HG02759 (cell line): ENCODE measurements around the gene HORMAD1.
"Not testable (repeated sequence)": the region's sequence is repeated elsewhere in the genome, so short reads cannot be mapped to it uniquely, and the experiment has no call there.

Experiments
- ATAC-seq: cut with Tn5 transposase; IDR thresholded peaks from one replicate; pipeline ENCODE4 v1.9.1; 2021; ENCODE audit warnings: mild to moderate bottlenecking, moderate library complexity; ENCODE audit not compliant: unreplicated experiment

Gene HORMAD1

DNA sequence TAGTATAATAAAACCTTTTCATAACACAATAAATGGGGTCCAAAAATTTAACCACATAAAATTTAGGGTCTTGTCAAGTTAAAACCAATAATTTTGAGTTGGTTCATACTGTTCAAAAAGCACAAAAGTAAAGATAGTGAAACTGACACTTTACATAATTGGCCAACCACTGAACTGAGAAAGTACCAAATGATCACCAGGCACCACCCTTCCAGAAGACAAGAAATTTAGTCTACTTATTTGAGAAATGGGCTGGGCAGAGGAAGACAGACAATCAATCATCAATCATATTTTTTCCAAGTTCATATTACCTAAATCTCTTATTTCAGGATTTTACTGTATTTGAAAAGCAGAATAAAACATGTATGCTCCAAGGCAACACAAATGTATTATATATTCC, 17.3 kb downstream of the HORMAD1 start:
- no peak for ATAC-seq

DNA sequence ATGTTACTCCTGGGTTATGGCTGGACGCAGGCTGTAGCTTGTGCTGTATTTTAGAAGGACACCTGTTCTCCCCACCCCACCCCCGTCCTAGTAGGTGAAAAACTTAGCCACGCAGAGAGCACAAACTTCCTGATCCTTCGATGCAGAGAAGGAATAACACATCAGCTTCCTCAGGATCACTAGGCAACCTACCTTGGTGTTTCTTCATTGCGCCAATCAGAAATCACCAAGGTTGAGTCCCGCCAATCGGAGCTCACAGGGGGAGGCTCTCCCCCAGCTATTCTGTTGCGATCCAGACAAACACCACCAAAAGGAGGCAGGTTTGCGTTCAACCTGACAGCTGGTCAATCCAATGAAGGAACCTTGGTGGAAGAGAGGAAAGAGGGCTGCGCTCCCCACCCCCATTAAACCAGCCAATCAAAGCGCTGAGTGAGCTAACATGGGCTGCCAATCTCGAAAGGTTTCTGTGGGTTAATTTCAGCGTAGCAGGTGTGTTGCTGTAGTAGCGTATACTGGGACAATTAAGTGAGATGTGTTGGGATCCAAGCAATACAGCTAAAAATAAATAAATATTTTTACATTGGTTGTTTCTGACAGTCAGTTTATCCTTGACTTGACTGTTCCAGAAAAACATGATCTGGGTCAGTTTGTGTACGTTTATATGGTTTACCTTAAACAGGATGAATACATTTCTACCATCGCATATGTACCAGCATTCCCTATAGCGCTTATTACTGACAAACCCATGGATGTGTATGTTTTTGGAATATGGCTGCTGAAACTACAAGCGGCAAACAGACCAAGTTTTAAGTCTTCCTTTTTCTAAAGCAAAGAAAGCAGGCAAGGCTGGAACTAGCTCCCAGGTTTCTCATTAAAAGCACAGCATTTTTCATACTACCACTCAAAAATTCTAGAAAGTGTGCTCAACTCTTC, 23.4 kb downstream of the HORMAD1 start, which contains the start of gene GOLPH3L:
Gene GOLPH3L (minus strand): TSS at position 160 of the 933 bp plus-strand sequence. CDS start 2,316 bp downstream, outside the sequence.
- peak; percentile 100 for ATAC-seq

DNA sequence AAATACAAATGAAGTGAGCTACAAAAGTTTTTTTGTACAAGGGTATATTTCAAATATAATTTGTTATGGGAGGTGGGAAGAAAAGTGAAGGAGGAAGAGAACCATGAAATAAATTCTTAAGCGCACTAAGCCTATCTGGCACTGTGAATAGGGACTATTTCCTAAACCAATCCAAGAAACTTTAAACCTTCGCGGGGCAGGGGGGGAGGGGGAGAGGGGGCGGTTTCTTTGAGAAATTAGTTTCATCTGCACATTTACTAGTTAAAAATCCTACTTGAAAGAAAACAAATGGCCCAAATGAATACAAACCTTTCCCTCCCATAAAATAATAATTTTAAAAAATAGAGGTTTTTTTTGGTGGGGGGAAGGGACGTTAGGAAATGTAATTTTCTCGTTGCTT, 24.1 kb downstream of the HORMAD1 start:
- no peak for ATAC-seq

DNA sequence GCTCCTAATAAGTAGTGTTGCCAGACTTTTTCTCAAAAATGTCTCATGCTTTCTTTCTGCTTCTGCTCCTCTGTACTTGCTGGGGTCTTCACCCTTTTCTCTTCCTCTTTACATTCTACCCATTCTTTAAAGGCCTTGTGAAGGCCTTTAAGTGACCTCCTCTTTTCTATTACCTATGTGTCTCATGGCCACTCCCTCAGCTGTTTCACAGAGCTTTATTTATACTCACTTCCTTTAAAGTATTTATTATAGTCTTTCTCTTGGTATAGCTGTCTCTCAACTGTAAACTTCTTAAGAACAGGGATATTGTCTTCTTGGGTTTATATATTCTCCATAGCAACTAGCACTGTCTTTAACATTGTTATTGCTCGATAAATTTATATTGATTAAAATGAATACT, 24.5 kb downstream of the HORMAD1 start:
- ATAC-seq, result no peak

DNA sequence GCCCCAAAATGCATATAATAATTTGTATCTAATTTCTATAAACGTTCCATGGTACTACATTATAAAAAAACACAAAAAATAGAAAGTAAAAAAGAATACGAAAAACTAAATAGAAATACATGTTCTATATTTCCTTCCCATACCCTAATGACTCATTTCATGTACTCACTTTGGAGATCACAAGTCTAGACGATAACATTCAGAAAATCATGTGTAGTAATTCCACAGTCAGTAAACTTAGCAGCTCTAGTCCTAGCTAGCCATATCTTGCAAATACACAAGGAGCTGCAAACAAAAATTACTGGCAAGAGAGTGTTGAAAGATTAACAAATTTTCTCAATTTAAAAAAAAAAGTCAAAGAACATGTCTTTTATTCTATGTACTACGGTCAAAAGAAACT, 25.1 kb downstream of the HORMAD1 start:
- no peak for ATAC-seq

DNA sequence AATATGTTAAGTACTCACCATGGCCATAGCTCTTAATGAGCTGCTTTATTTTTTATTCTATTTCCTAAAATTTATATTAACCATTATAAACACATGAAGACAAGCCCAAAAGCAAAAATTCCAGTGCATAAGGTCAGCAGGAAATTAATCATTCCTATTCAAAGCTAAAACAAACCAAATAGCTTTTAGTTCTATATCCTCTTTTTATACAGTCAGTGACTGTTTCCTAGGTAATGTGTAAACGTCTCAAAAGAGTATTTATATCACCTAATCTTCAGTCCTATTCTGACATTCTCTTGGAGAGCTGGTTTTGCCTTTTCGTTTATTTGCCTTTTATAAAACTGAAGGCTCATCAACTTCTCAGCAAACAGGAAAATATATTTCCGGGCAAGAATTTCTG, 28.0 kb downstream of the HORMAD1 start:
- ATAC-seq, result no peak

DNA sequence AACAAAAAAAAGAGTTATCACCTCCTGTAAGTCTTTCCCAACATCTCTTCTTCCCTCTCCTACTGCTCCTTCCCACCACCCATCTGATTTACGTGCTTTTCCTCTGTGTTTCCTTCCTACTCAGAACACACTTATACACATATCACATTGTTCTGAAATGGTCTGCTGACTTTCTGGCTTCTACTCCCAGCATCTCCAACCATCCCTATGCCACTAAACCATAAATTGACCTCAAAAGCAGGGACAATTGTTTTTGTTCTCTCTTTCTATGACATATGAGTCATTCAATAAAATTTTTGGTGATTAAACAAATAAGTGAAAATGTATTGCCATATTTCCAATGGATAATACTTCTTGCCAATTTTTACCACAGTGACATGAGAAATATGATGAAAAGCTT, 31.9 kb downstream of the HORMAD1 start:
- no peak for ATAC-seq

DNA sequence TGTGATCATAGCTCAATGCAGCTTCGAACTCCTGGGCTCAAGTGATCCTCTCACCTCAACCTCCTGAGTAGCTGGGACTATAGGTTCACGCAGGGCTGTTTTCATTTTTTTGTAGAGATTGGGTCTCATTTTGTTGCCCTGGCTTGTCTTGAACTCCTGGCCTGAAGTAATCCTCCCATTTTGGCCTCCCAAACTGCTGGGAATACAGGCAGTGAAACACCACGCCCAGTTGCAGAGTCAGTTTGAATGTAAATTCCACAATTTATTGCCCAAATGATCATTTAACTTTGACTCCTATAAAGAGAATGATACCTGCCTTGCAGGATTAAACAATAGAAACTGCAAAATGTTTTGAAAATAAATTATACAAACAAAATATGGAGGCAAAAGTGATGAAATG, 34.4 kb downstream of the HORMAD1 start:
- no peak for ATAC-seq

DNA sequence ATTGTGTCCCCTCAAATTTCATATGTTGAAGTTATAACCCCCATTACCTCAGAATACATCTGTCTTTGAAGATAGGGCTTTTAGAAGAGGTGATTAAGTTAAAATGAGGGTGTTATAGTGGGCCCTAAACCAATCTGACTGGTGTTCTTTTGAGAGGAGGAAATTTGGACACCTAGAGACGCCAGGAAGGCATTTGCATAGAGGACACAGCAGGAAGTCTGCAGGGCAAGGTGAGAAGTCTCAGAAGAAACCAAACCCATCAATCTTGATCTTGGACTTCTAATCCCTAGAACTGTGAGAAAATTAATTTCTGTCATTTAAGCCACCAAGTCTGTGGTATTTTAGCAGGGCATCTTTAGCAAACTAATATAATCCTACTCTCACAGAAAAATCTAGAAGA, 36.8 kb downstream of the HORMAD1 start:
- no peak for ATAC-seq

DNA sequence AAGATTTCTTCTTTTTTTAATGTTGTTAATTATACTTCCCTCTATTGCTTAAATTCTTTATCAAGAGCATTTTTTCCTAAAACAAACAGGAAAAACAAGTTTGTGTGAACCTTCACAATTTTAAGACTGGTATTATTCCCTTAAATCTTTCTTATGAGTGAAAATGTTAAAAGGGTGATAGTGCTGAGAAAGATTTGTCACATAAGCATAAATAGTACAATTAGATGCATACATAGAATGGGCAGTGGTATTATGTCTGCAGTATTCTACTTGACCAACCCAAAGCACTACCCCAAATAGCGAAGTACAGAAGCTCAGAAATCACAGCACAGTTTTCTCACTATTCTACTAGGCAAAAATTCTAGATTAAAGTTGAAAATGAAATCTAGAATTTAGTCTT, 41.7 kb downstream of the HORMAD1 start:
- no peak for ATAC-seq

DNA sequence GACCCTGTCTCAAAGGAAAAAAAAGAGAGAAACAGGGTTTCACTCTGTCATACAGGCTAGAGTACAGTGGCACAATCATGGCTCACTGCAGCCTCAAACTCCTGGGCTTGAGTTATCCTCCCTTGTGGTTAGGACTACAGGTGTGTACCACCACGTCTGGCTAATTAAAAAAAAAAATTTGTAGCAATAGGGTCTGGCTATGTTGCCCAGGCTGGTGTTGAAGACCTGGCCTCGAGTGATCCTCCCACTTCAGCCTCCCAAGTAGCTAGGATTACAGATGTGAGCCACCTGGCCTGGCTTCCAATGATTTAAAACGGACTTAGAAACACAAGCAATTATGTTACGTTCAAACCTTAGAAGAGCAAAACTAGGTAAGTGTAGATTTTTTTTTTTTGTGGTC, 45.8 kb downstream of the HORMAD1 start:
- no peak for ATAC-seq

DNA sequence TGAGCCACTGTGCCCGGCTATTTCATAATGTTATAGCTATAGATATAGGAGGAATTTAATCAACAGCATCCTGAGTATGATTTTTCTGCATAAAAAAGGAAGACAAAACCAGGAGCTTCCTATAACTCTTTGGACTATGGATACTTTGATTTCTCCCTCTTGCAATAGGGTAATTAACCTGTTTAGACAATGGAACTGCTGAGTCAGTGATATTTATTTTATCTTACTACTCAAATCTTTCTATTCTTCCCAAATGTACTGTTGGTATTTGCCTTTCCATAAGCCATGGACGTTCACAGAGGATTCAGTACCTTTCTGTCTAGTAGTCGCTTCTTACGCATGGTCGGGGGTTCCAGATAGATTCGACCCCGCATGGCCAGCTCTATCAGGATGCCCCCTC, 57.4 kb downstream of the HORMAD1 start:
- no peak for ATAC-seq

DNA sequence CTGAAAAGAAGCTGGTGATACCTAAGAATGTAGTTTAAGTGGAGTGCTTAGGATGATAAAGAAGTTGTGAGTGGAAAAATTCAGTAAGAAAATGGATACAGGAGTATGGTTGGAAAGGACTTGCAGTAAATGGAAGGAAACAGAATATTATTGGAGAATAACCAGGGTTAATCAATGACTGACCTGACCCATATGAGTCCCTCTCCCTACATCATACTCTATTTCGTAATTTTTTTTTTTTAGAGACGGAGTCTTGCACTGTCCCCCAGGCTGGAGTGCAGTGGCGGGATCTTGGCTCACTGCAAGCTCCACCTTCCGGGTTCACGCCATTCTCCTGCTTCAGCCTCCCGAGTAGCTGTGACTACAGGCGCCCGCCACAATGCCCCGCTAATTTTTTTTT, 57.9 kb downstream of the HORMAD1 start:
- ATAC-seq, result no peak

DNA sequence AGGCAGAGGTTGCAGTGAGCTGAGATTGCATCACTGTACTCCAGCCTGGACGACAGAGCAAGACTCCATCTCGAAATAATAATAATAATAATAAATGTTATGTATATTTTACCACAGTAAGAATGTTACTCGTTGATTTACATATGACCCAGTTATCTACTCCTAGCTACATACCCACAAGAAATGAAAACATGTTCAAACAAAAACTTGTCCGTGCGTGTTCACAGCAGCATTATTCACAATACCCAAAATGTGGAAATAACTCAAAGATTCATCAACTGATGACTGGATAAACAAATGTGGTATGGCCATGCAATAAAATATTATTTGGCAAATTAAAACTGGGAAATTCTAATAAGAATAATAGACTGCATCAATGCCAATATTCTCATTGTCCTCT, 59.5 kb downstream of the HORMAD1 start:
- no peak for ATAC-seq

DNA sequence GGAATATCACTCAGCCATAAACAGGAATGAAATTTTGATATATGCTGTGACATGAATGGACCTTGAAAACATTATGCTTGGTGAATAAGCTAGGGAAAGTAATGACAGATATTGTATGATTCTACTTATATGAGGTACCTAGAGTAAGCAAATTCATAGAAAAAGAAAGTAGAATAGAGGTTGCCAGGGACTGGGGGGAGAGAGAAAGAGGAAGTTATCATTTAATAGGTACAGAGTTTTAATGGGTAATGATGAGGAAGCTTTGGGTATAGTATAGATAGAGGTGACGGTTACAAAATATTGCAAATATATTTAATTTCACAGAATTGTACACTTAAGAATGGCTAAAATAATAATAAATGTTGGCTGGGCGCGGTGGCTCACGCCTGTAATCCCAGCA, 60.1 kb downstream of the HORMAD1 start:
- no peak for ATAC-seq

DNA sequence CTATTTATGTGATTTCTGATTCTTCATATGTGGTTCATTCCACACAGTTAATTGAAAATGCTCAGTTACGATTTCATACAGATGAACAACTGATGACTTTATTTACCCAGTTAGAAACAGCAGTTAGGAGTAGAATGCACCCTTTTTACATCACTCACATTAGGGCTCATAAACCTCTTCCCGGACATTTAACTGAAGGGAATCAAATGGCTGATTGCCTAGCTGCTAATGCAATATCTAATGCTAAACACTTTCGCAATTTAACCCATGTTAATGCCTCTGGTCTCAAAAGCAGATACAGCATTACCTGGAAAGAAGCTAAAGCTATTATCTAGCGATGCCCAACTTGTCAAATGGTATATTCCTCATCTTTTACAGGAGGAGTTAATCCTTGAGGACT, 63.6 kb downstream of the HORMAD1 start:
- not testable (repeated sequence) for ATAC-seq

DNA sequence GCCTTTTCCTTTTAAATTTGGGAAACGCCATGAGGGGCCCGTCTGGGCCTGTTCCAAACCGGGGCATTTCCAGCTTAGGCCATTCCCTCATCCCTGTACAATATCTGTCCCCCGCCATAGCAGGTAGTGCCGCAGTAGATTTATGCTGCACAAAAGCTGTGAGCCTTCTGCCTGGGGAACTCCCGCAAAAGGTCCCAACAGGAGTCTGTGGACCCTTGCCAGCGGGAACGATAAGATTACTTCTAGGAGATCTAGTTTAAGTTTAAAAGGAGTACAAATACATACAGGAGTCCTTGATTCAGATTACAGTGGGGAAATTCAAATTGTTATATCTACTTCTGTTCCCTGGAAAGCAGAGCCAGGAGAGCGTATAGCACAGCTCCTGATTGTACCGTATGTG, 66.1 kb downstream of the HORMAD1 start:
- ATAC-seq, result not testable (repeated sequence)

DNA sequence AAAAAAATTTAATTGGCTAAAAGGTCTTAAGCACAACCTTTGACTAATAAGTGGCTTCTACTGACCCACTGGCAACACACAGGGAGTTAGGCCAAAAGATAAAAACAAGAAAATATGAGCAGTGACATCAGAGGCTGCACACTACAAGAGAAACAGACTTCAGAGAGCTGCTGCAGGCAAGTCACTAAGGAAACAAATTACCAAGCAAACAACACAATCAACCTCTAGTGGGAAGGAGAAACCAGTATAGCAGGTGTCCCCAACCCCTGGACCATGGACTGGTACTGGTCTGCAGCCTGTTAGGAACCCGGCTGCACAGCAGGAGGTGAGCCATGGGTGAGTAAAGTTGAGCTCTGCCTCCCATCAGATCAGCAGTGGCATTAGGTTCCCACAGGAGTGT, 70.5 kb downstream of the HORMAD1 start:
- ATAC-seq, result no peak

DNA sequence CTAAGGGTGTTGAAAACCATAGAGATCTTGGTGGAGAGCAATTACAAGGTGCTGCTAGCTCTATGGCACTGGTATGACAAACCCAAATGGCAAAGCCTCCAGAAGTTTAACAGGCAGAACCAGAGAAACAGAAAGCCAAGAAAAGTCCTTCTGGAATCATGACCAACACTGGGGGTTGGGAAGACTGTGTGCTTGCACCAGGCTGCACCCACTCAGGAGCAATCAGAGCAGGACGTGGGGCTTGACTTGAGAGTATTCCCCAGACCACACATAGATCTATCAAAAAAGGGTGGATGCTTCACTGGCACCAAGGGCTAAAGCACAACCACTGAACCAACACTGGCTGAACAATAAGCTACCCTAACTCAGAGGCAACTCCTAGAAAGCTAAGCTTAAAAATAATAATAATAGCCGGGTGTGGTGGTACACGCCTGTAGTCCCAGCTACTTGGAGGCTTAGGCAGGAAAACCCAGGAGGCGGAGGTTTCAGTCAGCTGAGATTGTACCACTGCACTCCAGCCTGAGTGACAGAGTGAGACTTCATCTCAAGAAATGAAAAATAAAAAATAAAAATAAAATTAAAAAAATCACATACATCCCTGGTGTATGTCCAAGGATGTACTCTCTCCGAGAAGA, 71.1 kb downstream of the HORMAD1 start:
- no peak for ATAC-seq
